HG03457 (cell line): Measurements from ENCODE around the gene GRIA1.

Source experiments
- ATAC-seq: cut with Tn5 transposase; IDR thresholded peaks from one replicate; pipeline ENCODE4 v1.9.1; 2021; ENCODE audit warnings: moderate number of reproducible peaks; ENCODE audit not compliant: unreplicated experiment

GRIA1 gene

DNA sequence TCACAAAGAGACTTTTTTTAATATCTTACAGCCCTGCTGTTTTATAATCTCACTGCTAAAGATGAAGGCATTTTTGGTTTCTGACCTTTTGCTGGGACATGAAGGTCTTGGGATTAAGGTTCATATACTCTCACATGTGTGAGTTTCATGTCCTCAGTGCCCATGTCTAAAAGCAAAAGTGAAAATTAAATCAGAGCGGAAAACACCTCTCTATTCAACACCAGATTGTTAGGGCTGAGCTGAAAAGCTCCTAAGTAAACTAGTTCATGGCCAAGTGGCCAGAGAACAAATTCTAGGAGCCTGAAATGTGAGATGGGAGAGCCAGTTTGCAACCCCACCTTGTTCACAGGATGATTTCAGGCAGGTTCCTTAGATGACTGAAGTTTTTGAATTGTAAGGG lies 110.9 kb downstream of the GRIA1 start:
- peak; percentile 73 for ATAC-seq

DNA sequence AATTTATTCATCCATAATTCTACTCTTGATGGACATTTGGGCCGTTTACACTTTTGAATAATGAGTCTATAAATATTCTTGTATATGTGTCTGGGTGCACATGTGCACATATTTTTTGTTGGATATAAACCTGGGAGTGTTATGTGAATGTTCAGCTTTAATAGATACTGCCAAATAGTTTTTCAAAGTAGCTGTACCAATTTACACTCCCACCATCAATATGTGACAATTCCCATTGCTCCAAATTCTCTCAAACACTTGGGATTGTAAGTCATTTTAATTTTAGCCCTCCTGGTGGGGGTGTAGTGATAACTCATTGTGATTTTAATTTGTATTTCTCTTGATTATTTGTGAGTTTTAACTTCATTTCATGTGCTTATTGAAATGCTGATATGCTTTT lies 114.9 kb downstream of the GRIA1 start:
- ATAC-seq: no peak

DNA sequence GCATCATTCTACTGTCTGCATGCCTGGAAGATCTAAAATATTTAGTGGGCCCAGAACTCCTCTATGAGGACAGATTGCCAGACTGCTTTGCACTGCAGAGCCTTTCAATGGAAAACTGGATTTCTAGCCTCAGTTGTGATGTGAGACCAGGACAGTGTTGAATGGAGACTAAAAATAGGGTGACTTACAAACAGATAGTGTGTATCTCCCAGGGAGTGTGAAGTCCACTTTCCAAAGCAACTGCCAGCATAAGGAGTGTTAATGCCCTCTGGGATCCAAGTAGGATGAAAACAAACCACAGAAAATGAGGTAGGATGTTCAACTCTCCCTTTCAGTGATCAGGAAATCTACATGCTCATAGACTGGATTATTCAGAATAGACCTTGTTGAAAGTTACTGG lies 119.5 kb downstream of the GRIA1 start:
- no peak for ATAC-seq

DNA sequence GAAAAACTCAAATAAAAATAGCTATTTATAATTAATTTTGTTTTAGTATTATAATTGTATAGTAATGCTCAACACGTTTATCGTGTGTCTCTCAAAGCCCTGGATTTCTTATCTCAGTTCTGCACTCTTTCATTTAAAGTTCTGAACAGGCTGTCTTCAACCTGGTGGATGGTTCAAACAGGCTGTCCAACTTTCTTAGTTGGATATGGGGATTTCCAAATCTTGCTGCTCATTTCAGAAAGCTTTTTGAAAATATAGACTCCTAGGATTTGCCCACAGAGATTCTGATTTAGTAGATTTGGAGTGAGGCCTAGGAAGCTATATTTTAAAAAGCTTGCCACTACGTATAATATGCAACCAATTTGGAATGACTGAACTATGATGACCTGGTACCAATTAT lies 120.3 kb downstream of the GRIA1 start:
- ATAC-seq: no peak

DNA sequence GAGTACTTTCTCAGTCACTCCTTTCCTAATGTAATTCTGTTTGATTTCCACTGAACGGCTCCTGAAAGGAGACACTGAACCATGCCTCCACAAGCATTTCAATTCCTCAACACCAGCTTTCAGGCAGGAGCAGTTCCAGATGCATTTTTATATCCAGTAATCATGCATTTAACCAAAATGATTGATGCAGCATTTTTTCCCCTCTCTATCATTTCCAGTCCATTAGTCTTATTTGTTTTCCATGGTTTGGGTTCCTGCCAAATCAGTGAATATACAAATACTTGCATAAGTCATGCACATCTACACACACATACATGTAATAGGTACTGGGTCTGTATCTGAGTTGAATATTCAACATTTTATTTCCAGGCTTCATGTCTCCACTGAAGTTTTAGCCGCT lies 122.7 kb downstream of the GRIA1 start:
- no peak for ATAC-seq

DNA sequence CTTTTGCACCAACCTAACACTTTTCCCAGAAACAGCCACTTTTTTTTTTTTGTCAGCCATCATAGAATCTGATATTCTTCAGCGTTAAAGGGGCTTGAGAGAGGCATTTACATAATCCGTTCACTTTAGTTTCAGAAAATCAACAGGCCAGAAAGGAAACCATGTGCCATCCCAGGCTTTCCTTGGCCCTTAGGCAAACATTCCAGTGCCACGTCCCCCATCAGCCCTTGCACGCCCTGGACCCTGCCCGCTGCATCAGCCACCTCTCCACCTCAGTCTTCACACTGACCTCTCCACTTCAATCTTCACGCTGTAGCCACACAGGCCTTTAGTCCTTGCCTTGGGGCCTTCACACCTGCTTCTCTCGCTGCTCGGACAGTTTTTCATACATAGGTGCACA lies 123.2 kb downstream of the GRIA1 start:
- no peak for ATAC-seq

DNA sequence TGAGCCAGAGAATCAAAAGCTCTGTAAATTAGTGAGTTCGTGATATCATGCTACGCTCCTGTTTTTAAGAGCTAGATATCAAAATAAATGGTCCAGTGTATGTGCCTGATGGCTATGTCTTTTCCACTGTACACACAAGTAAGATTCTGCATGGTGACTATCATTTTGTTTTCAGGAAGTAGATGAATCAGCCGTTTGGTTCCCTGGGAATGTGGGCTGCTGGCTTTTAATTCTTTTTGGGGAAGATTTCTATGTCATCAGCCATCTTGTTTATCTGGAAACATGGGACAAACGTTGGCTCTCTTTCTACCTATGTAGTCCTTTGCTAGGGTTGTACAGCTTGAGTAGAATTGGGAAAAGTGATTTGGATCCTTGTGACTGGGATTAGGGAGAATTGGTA lies 126.7 kb downstream of the GRIA1 start:
- ATAC-seq: no peak

DNA sequence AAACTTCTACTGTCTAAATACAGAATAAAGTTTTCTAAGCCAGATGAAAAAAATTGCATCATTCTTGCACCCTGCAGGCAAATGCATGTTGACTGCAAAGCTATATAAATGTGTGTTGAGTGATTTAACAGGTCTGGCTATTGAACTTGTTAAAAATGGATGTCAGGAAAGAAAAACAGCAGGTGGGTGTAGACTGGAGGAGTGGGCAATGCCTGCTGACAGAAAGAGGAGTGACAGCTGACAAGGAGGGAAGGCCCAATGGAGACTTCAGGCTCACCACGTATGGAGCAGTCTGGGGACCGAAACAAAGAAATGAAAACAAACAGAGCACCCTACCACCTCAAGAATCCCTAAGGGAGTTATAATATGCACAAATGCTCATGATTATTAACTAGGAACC lies 127.8 kb downstream of the GRIA1 start:
- ATAC-seq: no peak

DNA sequence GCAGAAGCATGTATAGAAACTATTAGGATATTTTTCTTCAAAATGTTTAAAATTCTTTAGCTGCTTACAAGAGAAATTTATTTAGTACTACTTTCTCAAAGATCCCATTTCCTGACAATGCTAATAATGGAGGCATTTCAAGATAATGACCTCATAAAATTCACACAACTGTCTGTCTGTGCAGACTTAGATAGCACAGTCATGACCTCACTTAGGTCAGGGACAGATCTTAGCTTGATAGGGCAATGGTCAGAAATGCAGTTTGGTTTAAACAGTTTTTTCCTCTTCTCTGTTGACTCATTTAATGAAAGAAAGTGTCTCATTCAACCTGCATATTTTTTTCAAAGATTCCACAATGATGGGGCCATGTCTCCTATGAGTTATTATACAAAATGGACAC lies 128.4 kb downstream of the GRIA1 start:
- ATAC-seq: no peak

DNA sequence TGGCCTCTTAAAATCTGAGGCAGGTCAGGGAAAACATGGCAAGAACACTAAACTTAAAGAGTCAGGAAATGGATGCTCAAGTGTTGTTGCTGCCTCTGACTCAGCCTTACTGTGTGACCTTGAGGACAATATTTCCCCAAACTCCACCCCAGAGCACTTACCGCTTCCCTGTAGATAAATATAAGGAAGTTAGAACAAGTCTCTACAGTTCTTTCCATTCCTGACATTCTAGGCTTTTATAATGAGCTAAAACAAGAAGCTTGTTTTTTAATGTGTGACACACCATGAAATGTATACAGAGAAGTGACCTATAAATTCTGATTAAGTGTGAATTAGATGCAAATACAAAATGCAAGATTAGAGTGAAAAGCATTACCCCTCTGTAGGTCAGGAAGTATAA lies 129.3 kb downstream of the GRIA1 start:
- ATAC-seq: no peak

DNA sequence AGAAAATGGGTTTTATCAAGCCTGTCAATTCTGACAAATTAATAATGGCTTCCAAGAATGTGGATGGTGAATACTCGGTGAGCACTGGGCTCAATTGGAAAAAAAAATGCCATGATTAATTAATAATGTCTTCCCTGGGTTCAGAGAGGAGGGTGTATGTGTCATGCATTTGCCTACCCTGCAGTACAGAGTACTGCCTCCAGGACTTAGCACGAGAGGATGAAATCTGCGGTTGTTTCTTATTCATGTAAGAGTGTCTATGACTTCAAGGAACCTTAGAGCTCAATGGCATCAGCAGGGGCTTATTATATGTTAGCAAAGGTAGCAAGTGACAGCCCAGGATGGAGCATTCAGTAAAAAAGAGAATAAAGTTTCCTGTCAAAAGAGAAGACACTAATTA lies 132.7 kb downstream of the GRIA1 start:
- no peak for ATAC-seq

DNA sequence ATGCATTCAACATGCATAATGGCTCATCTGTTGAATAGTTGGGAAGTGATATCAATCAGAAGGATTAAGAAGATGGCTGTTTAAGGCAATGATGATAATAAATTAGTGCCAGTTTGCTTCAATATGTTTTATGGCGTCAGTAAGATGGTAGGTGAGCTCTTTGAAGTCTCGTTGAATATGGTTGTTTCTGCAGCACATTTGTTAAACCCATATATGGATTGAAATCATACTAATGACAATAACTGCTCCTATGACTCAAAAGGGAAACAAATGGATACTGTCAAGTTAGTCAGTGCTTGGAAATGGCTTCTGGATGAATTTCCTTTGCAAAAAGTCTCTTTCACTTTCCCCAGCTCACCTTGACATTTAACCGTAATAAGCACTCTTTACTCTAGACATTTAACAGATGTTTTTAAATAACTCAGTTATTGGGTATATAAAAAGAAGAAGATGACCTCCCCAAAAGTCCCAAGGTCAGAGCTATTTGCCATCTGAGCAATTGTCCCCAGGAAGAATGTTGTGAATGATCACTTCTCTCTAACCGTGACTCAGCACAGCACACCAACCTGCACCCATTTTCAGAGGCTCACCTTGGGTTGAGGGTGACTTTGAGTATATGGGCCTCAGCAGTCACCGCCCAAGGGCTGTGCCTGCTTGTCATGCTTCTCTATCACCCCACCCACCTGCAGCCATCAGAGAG lies 133.4 kb downstream of the GRIA1 start:
- ATAC-seq: no peak

DNA sequence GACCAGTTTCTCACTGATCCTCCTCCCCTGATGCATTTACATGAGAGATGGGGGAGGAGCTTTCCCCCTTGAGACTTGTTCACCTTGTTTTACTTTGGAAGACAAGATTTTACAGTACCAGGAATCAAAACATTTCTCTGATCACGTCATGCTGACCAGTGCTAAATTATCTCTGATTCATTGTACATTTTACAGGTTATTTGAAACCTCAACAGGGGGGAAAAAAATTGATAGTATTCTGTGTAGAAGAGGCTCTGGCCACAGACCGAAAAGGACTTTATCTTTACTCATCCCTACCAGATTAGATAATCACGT lies 133.9 kb downstream of the GRIA1 start:
- no peak for ATAC-seq

DNA sequence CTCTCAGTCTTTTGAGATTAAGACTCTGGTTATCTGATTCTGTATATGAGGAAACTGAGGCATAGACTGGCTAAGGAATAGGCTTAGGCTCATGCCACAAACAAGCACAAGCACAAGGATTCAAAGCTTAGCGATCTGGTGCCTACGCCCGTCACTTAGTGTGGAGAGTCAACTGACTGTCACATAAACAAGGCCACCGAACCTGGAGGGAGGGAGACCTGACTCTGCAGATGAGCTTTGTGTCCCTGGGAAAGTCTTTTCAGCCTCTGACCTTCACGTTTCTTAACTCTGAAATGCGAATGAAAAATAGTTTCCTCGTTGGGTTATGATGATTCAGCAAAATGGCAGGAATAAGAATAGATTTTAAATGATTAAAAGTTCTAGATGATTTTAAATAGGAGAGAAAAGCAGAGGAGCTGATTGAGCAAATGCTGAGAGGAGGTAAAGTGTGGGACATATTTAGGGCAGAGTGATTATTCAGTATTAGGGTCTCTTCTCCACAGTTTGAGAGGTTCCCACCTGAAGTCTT lies 135.4 kb downstream of the GRIA1 start:
- ATAC-seq: no peak

DNA sequence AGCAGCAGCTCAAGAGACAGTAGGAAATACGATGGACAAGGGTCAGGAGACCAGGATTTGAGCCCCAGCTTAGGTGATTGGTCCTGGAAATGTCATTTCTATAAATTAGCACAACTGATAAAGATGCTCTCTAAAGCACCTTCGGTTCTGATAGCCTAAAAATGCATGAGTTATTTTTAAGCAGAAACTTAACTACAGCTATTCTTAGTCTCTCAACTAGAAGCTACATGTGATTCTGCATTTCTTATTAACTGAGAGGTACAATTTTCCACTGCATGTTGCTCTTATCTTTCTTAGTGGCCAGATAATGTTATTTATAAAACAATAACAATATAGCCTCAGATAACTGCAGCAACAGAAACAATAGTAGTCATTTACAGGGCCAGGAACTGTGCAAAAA lies 136.4 kb downstream of the GRIA1 start:
- ATAC-seq: no peak

DNA sequence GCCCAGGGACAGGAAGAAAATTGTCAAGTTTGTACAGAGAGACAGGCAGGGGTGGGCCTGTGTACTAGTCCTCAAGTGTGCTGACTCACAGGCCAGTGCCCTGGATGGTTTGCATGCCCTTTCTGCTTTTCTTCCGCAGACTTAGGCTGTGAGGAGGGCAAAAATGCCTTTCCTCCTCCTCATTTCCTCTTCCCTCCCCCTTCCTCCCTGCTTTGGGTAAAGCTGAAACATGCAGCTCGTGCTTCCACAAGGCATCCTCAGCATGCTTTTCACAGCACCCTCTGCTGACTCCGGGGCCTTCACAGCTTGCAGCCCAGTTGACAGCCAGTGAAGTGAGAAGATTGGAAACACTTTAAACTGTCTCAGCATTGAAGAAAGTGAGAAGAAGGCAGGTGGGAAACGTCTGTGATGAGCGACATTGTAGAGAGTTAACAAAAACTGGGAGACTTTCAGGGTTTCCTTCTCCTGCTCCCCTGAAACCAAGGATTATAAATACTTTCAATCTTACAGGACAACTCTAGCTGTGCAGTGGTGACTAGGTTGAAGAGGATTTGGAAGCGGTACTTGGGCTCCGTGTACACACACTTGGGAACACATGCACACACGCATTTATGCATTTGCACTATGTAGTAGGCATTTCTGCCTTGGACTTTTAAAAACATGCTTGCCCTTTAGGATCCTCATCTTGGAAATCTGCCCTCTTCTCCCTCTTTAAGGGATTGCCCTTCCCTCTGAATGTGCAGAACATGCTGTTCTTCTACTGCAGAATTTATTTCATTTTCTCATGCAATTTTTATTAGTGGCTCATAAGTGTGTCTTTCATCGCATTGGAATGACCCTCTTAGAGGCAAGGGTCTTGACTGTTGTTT lies 138.8 kb downstream of the GRIA1 start:
- ATAC-seq: no peak

DNA sequence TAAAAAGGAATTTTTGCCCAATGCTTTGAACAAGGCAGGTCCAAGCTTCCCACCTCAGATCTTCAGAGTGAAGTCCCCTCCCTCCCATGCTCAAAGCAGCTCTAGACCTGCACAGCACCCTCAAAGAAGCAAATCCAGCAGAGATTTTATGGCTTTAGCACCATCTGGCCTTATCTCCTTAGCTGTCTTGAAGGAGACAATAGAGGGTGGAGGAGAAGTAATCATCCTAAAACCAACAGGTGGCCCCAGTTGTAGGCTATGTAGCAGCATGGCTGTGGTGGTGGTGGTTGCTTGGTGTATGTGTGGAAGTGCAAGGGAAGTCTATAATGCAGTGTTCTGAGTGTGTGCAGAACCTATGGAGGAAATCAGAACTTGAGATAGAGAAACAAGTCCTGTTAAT lies 140.1 kb downstream of the GRIA1 start:
- ATAC-seq: no peak

DNA sequence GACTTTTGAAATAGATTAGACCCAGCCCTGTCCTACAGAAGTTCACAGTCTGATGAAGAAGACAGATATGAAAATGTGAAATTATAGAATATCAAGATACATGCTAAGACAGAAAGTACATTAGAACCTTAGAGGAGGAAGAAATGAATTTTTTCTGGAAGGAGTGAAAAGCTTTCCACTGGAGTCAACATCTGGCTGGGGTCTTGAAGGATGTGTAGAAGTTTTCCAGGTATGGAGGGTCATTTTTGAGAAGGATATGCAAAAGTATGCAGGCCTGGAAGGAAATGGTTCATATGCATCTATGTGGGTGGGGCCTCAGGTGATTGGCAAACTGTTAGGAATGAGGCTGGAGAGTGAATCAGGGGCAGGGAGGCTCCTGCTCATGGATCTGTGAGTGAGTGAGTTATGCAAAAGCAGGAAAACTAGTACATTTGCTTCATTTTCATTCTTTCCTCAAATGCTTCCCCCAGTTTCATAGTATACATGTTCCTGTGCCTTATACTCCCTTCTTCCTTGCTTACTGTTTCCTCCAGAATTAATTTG lies 142.3 kb downstream of the GRIA1 start:
- ATAC-seq: no peak

DNA sequence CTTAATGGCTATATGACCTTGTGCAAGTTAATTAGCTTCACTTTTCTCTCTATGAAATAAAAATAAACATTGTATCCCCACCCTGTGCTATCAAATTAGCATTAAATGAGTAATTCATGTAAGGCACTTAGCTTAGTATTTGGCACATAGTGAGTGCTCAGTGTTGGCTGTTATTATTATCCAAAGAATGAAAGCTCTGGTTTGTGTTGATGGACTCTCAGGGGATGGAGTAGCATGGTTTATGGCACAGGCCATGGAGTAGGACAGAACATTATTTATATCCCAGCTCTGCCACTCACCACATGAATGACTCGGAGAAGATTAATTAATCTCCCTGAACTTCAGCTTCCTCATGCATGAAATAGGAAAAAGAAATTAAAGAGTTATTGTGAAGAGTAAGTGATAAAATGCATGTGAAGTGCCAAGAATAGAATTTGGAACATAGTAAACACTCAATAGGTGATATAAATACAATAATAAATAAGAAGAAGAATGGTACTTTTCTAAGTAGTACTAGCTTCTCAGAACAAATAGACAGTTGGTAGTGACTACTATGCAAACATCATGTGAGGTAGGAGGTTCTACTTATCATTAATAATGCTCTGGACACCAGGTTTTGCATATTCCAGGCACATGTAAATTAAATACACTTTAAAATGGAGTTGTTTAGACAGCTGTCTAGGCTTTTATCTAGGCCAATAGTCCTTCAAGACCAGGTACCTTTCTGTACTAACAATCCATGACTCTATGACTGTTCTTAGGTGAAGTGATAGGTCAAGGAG lies 146.4 kb downstream of the GRIA1 start:
- no peak for ATAC-seq

DNA sequence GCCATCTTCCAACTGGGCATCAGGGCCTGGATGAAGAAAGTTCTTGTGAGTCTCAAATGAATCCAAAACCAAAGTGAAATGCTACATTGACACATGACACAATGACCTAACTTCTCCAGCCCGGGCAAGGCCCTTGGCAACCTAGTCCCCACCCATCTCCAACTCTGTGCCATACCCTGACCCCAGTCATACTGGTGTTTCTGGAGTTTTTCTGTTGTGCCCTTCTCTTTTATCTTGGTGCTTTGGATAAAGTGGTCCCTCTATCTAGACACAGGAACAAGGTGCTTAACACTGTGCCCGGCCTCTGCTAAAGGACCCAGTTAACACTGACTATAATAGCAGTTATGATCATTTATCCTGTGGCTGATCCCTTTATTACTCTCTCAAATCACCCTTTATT lies 149.8 kb downstream of the GRIA1 start:
- no peak for ATAC-seq

DNA sequence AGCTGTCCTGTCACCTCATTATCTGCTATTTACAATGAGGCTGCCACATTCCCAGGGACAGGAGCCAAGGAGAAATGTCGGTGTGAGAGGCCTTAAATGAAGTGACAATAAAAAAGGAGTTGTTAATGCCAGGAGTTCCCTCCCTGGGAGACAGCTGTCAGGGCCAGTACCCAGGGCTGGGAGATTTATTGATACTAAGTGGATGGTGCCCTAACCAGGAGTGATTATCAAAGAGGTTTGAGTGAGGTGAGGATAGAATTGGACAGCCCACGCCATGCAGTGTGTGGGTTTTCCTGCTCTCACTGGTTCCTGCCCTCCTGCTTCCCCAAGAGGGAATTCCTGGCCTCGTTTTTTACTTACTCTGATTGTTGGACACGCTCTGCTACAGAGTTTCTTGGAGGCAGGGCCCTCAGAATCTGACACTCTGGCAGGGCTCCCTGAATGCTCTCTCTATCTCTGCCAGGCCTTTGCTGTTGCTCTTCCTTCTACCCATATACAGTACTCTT lies 150.8 kb downstream of the GRIA1 start:
- ATAC-seq: no peak
